ENCODE data around the gene TLE7.

GRCh38 chr16:71402674-71403073, 39.2 kb downstream of the TLE7 start:
- TF ChIP-seq, protein P1, sequence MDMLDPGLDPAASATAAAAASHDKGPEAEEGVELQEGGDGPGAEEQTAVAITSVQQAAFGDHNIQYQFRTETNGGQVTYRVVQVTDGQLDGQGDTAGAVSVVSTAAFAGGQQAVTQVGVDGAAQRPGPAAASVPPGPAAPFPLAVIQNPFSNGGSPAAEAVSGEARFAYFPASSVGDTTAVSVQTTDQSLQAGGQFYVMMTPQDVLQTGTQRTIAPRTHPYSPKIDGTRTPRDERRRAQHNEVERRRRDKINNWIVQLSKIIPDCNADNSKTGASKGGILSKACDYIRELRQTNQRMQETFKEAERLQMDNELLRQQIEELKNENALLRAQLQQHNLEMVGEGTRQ (IDR thresholded peaks at IDR 0.05): no peak
- TF ChIP-seq HOXA7 (CRISPR knock-in tag; IDR thresholded peaks at IDR 0.05) (no peak), SMC3 (IDR thresholded peaks at IDR 0.05) (no peak), MAZ (IDR thresholded peaks at IDR 0.05; ENCODE audit: borderline replicate concordance, low read depth, low read length) (no peak), RAD21 (conservative IDR thresholded peaks at IDR 0.05 in 1 of 2, IDR thresholded peaks at IDR 0.05 in 1 of 2) (no peak), RFX5 (IDR thresholded peaks at IDR 0.05) (no peak), REST (IDR thresholded peaks at IDR 0.05) (no peak), EHMT2 (IDR thresholded peaks at IDR 0.05; ENCODE audit: low read depth) (no peak), CEBPB (IDR thresholded peaks at IDR 0.05) (no peak), EP300 (IDR thresholded peaks at IDR 0.05) (no peak), CHD2 (IDR thresholded peaks at IDR 0.05; ENCODE audit: low read length, partially characterized antibody) (no peak), POLR2A (IDR thresholded peaks at IDR 0.05; ENCODE audit: low read length) (no peak)
- TF ChIP-seq, protein P2, sequence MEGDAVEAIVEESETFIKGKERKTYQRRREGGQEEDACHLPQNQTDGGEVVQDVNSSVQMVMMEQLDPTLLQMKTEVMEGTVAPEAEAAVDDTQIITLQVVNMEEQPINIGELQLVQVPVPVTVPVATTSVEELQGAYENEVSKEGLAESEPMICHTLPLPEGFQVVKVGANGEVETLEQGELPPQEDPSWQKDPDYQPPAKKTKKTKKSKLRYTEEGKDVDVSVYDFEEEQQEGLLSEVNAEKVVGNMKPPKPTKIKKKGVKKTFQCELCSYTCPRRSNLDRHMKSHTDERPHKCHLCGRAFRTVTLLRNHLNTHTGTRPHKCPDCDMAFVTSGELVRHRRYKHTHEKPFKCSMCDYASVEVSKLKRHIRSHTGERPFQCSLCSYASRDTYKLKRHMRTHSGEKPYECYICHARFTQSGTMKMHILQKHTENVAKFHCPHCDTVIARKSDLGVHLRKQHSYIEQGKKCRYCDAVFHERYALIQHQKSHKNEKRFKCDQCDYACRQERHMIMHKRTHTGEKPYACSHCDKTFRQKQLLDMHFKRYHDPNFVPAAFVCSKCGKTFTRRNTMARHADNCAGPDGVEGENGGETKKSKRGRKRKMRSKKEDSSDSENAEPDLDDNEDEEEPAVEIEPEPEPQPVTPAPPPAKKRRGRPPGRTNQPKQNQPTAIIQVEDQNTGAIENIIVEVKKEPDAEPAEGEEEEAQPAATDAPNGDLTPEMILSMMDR (IDR thresholded peaks at IDR 0.05): no peak

Data from A549 (cell line).